Stimulated activated CD8-positive, alpha-beta memory T cell treated with anti-CD3 and anti-CD28 coated beads, Interleukin-2, amount 100 ng/mL, for 1 hour (primary cell): Measurements from ENCODE around the gene RAB3IL1.
"Not testable (repeated sequence)": the region's sequence is repeated elsewhere in the genome, so short reads cannot be mapped to it uniquely, and the experiment has no call there.

Experiments used
- DNase-seq, 2 donors: peaks; one replicate each; pipeline ENCODE4 v3.0.0-alpha.2; 2020; ENCODE audit warnings: low read depth in 2 of 2

The RAB3IL1 gene

GRCh38 chr11:61917334-61918109, at the start of gene RAB3IL1:
Gene RAB3IL1 (minus strand): TSS chr11:61917566. CDS start chr11:61917367, 199 bp downstream.
- DNase-seq: no peak

GRCh38 chr11:61966734-61967115, 49.4 kb upstream of the RAB3IL1 start:
- no peak for DNase-seq

GRCh38 chr11:61964666-61965271, 47.4 kb upstream of the RAB3IL1 start:
- not testable (repeated sequence) for DNase-seq

- DNase-seq: no peak
These were observed 46.8 kb upstream of the RAB3IL1 start for GRCh38 chr11:61964058-61964665.

- no peak for DNase-seq
These were observed 46.1 kb upstream of the RAB3IL1 start for GRCh38 chr11:61963282-61964057.

- no peak for DNase-seq
These were observed 45.6 kb upstream of the RAB3IL1 start for GRCh38 chr11:61963016-61963281.

- DNase-seq: no peak
These were observed 45.0 kb upstream of the RAB3IL1 start for GRCh38 chr11:61962213-61963015.

GRCh38 chr11:61961570-61962212, 44.3 kb upstream of the RAB3IL1 start:
- DNase-seq: no peak

- no peak for DNase-seq
These were observed 43.2 kb upstream of the RAB3IL1 start for GRCh38 chr11:61960532-61960931.

- DNase-seq: no peak
These were observed 42.3 kb upstream of the RAB3IL1 start for GRCh38 chr11:61959678-61960077.

- DNase-seq: no peak
These were observed 41.7 kb upstream of the RAB3IL1 start for GRCh38 chr11:61959114-61959513.

- no peak for DNase-seq
These were observed 41.2 kb upstream of the RAB3IL1 start for GRCh38 chr11:61958590-61958989.

GRCh38 chr11:61957021-61957770, 39.8 kb upstream of the RAB3IL1 start:
- DNase-seq: no peak

- DNase-seq: no peak
These were observed 39.0 kb upstream of the RAB3IL1 start for GRCh38 chr11:61956191-61957020.

GRCh38 chr11:61955422-61956135, 38.2 kb upstream of the RAB3IL1 start:
- DNase-seq: no peak

- no peak for DNase-seq
These were observed 37.6 kb upstream of the RAB3IL1 start for GRCh38 chr11:61954851-61955421.

GRCh38 chr11:61954106-61954850, 36.9 kb upstream of the RAB3IL1 start:
- no peak for DNase-seq

GRCh38 chr11:61953632-61954031, 36.3 kb upstream of the RAB3IL1 start:
- DNase-seq: not testable (repeated sequence)
